Uterus (tissue), 4 donors: Measurements from ENCODE around the gene ADAMTSL2. TPM values are rescaled to one million over a fixed set of nuclear protein-coding genes. Genes with fewer than 3 reads are reported as not detected.

Source experiments
- DNase-seq, 2 donors: peaks; one replicate each; pipeline ENCODE4 v3.0.0-alpha.2; 2019 to 2020
- H3K27ac ChIP-seq, 2 donors: fragments of 200-600 bp; sonication (generic); 1 replicate in 1 of 2; 2 replicates in 1 of 2; pipeline ENCODE4 v1.5.1; 2016 to 2018
- H3K27me3 ChIP-seq, 2 donors: fragments of 200-600 bp; sonication (generic); one replicate each; pipeline ENCODE4 v1.5.1; 2018 to 2019; ENCODE audit warnings: control low read depth in 1 of 2
- H3K36me3 ChIP-seq, 2 donors: fragments of 200-600 bp; sonication (generic); one replicate each; pipeline ENCODE4 v1.5.1; 2019; ENCODE audit warnings: control low read depth in 1 of 2
- H3K4me1 ChIP-seq, 2 donors: fragments of 200-600 bp; sonication (generic); one replicate each; pipeline ENCODE4 v1.5.1; 2018 to 2019; ENCODE audit warnings: control low read depth in 1 of 2
- H3K4me3 ChIP-seq, 2 donors: fragments of 200-600 bp; sonication (generic); 1 replicate in 1 of 2; 2 replicates in 1 of 2; pipeline ENCODE4 v1.5.1; 2018 to 2019; ENCODE audit warnings: mild to moderate bottlenecking in 1 of 2
- H3K9me3 ChIP-seq, 2 donors: fragments of 200-600 bp; sonication (generic); one replicate each; pipeline ENCODE4 v1.5.1; 2019; ENCODE audit warnings: control low read depth in 1 of 2
- CTCF ChIP-seq, 4 experiments: fragments of 200-600 bp in 2 of 4; fragments of 450-650 bp in 2 of 4; sonication (generic) in 2 of 4; IDR thresholded peaks; one replicate each; pipeline ENCODE4 v1.5.1; 2016 to 2019; ENCODE audit warnings: antibody characterized with exemption in 4 of 4, mild to moderate bottlenecking in 2 of 4, moderate library complexity in 1 of 4
- POLR2A ChIP-seq, 2 donors: fragments of 450-650 bp; IDR thresholded peaks; one replicate each; pipeline ENCODE4 v1.6.1; 2016; ENCODE audit warnings: antibody characterized with exemption in 2 of 2, mild to moderate bottlenecking in 1 of 2, moderate library complexity in 1 of 2
- intact Hi-C: fragments of 100-400 bp; cut with DNase I; formaldehyde crosslinking; loops from one replicate; pipeline ENCODE4 v1.15.1; 2023; ENCODE audit warnings: low total_unique reads
- total RNA-seq, 4 donors: library from RNA; depleted of rRNA in 3 of 4; stranded (reverse); fragments of >200 nt in 3 of 4; gene quantifications; one replicate each; pipeline versions ENCODE4 v1.1.0 to v1.2.4, GENCODE V29; 2014 to 2023
- donor health status: DM: yes; HTN: yes; CAD: no.

The ADAMTSL2 gene
- total RNA-seq, 4 donors from 2014 or later: 0.26 to 3.0 (median 2.4) TPM; not detected in 1

GRCh38 chr9:133542002-133542401 lies 7.5 kb downstream of the ADAMTSL2 start:
- no peaks in the 10 kb centered on the region for H3K36me3 ChIP-seq
- intact Hi-C loops: no loop called here
- no peaks in the 10 kb centered on the region for H3K4me1 ChIP-seq

GRCh38 chr9:133543772-133544467 lies 9.4 kb downstream of the ADAMTSL2 start:
- DNase-seq: no peak
- no peak for TF ChIP-seq POLR2A (IDR thresholded peaks at IDR 0.05)
- TF ChIP-seq CTCF (IDR thresholded peaks at IDR 0.05): no peak
- Histone ChIP-seq H3K36me3 (no peaks in the 10 kb centered on the region), H3K27me3 (no peaks in the 10 kb centered on the region), H3K9me3 (no peaks in the 10 kb centered on the region), H3K4me1 (no peaks in the 10 kb centered on the region), H3K27ac (no peak overlapping the region), H3K4me3 (no peak overlapping the region)
- intact Hi-C loops: no loop called here

More at GRCh38 chr9:133542002-133542401, 7.5 kb downstream of the ADAMTSL2 start:
- Histone ChIP-seq H3K9me3 (no peaks in the 10 kb centered on the region), H3K27me3 (no peaks in the 10 kb centered on the region), H3K27ac (no peak overlapping the region), H3K4me3 (no peak overlapping the region)
- no peak for TF ChIP-seq POLR2A (IDR thresholded peaks at IDR 0.05)
- TF ChIP-seq CTCF (IDR thresholded peaks at IDR 0.05): no peak
- no peak for DNase-seq

GRCh38 chr9:133545494-133546286 lies 11.2 kb downstream of the ADAMTSL2 start:
- peak in 1 of 2 donors; percentile 61 for DNase-seq
- Histone ChIP-seq H3K4me1 (no peaks in the 10 kb centered on the region), H3K4me3 (no peak overlapping the region), H3K27ac (peak overlapping the region in 1 of 2 donors; percentile 53), H3K27me3 (no peaks in the 10 kb centered on the region), H3K9me3 (no peaks in the 10 kb centered on the region), H3K36me3 (no peaks in the 10 kb centered on the region)
- intact Hi-C loops: no loop called here
- no peak for TF ChIP-seq CTCF (IDR thresholded peaks at IDR 0.05)
- no peak for TF ChIP-seq POLR2A (IDR thresholded peaks at IDR 0.05)

- H3K36me3 ChIP-seq: no peaks in the 10 kb centered on the region
- no peak for TF ChIP-seq CTCF (IDR thresholded peaks at IDR 0.05)
- no peak for TF ChIP-seq POLR2A (IDR thresholded peaks at IDR 0.05)
- intact Hi-C loops: no loop called here
- no peaks in the 10 kb centered on the region for H3K27me3 ChIP-seq
- H3K27ac ChIP-seq: no peak overlapping the region
- H3K9me3 ChIP-seq: no peaks in the 10 kb centered on the region
- H3K4me3 ChIP-seq: no peak overlapping the region
- no peak for DNase-seq
- H3K4me1 ChIP-seq: no peaks in the 10 kb centered on the region
Measured at GRCh38 chr9:133546287-133546680, 11.8 kb downstream of the ADAMTSL2 start.

GRCh38 chr9:133547116-133547515 lies 12.6 kb downstream of the ADAMTSL2 start:
- no peak overlapping the region for H3K4me3 ChIP-seq
- H3K9me3 ChIP-seq: no peaks in the 10 kb centered on the region
- no peaks in the 10 kb centered on the region for H3K36me3 ChIP-seq
- no peaks in the 10 kb centered on the region for H3K4me1 ChIP-seq
- no peak for TF ChIP-seq CTCF (IDR thresholded peaks at IDR 0.05)
- no peak for TF ChIP-seq POLR2A (IDR thresholded peaks at IDR 0.05)
- H3K27me3 ChIP-seq: no peaks in the 10 kb centered on the region
- intact Hi-C loops: no loop called here
- DNase-seq: no peak
- H3K27ac ChIP-seq: no peak overlapping the region
